A172 (cell line): ENCODE measurements around the gene HSPB8. TPM values are rescaled to one million over a fixed set of nuclear protein-coding genes. Genes with fewer than 3 reads are reported as not detected.

Source experiments
- total RNA-seq: library from RNA; depleted of rRNA; stranded (reverse); fragments of >200 nt; shearing (Covaris generic); gene quantifications from 2 replicates; pipeline ENCODE4 v1.2.3, GENCODE V29; 2014; rRNA removed

The HSPB8 gene
- total RNA-seq, 1 experiment from 2014 or later = 46.0 TPM

Other genes starting within 250 kb of the HSPB8 start
- not detected in 2 replicates for gene SRRM4, start 197.4 kb upstream of the HSPB8 start, total RNA-seq
- gene CCDC60, start 155.8 kb downstream of the HSPB8 start, total RNA-seq = not detected in 2 replicates